Tibial nerve (tissue), 4 donors: ENCODE results near the gene KLHDC8B. TPM values are rescaled to one million over a fixed set of nuclear protein-coding genes. Genes with fewer than 3 reads are reported as not detected.
"Not testable (repeated sequence)": the region's sequence is repeated elsewhere in the genome, so short reads cannot be mapped to it uniquely, and the experiment has no call there.

Source experiments
- DNase-seq, 2 donors: peaks; one replicate each; pipeline ENCODE4 v3.0.0-alpha.2; 2019; ENCODE audit warnings: low spot score in 2 of 2
- H3K27ac ChIP-seq, 4 donors: fragments of 200-600 bp; sonication (generic) in 3 of 4; one replicate each; pipeline ENCODE4 v1.5.1; 2017 to 2019; ENCODE audit warnings: mild to moderate bottlenecking in 1 of 4
- H3K27me3 ChIP-seq, 2 donors: fragments of 200-600 bp; sonication (generic) in 1 of 2; one replicate each; pipeline versions ENCODE4 v1.5.1 to v1.6.0; 2017 to 2019
- H3K36me3 ChIP-seq, 3 donors: fragments of 200-600 bp; sonication (generic); one replicate each; pipeline ENCODE4 v1.5.1; 2018 to 2019
- H3K4me1 ChIP-seq, 4 donors: fragments of 200-600 bp; sonication (generic) in 3 of 4; one replicate each; pipeline ENCODE4 v1.5.1; 2017 to 2019
- H3K4me3 ChIP-seq, 4 donors: fragments of 200-600 bp; sonication (generic) in 3 of 4; one replicate each; pipeline ENCODE4 v1.5.1; 2017 to 2019; ENCODE audit warnings: mild to moderate bottlenecking in 1 of 4, moderate library complexity in 1 of 4
- H3K9me3 ChIP-seq, 4 donors: fragments of 200-600 bp; sonication (generic) in 3 of 4; one replicate each; pipeline ENCODE4 v1.5.1; 2017 to 2019
- CTCF ChIP-seq, 5 experiments: fragments of 200-600 bp in 3 of 5; fragments of 450-650 bp in 2 of 5; sonication (generic) in 3 of 5; IDR thresholded peaks; one replicate each; pipeline ENCODE4 v1.5.1; 2016 to 2019; ENCODE audit warnings: antibody characterized with exemption in 5 of 5, mild to moderate bottlenecking in 3 of 5, moderate library complexity in 2 of 5
- EP300 ChIP-seq, 2 donors: sonication (generic); formaldehyde crosslinking; IDR thresholded peaks; one replicate each; pipeline ENCODE4 v1.6.1; 2017; ENCODE audit warnings: antibody characterized with exemption in 2 of 2, mild to moderate bottlenecking in 1 of 2
- POLR2A ChIP-seq, 2 donors: fragments of 450-650 bp; IDR thresholded peaks; one replicate each; pipeline ENCODE4 v1.6.1; 2017; ENCODE audit warnings: antibody characterized with exemption in 2 of 2, mild to moderate bottlenecking in 2 of 2, moderate library complexity in 2 of 2
- WGBS, 2 donors: methylation state at CpG; one replicate each; pipeline ENCODE4 v1.1.5; 2018; 5-methylcytosine and 5-hydroxymethylcytosine counted together
- total RNA-seq, 4 donors: library from RNA; depleted of rRNA; stranded (reverse); fragments of >200 nt; gene quantifications; one replicate each; pipeline ENCODE4 v1.1.0, GENCODE V29; 2016

The KLHDC8B gene
- total RNA-seq, 4 donors from 2014 or later = 20.8 to 33.1 (median 29.7) TPM

GRCh38 chr3:49217688-49218470, 46.5 kb downstream of the KLHDC8B start:
- no peak for DNase-seq
- H3K4me1 ChIP-seq = peaks cover 0 to 7% (median 3%) of the 10 kb centered on the region in 4 donors

GRCh38 chr3:49218471-49218989, 47.1 kb downstream of the KLHDC8B start:
- DNase-seq = peak in 1 of 2 donors; percentile 31
- not testable (repeated sequence) for H3K4me3 ChIP-seq, H3K9me3 ChIP-seq, H3K4me1 ChIP-seq, H3K36me3 ChIP-seq, H3K27me3 ChIP-seq
- 33 to 38% methylated on average over 6 of the region's 6 CpGs for WGBS, 2 donors
- peak overlapping the region in 1 of 4 donors; percentile 39 for H3K27ac ChIP-seq
- peak in 1 of 2 donors; percentile 61 for TF ChIP-seq EP300 (IDR thresholded peaks at IDR 0.05)

More at GRCh38 chr3:49217688-49218470, 46.5 kb downstream of the KLHDC8B start:
- Histone ChIP-seq H3K4me3 (no peak overlapping the region), H3K27ac (peak overlapping the region in 2 of 4 donors; percentile 32 to 54), H3K9me3 (no peaks in the 10 kb centered on the region), H3K36me3 (no peaks in the 10 kb centered on the region), H3K27me3 (no peaks in the 10 kb centered on the region)
- 50 to 51% methylated on average over 7 of the region's 7 CpGs for WGBS, 2 donors
- TF ChIP-seq EP300 (IDR thresholded peaks at IDR 0.05) = no peak
- no peak for TF ChIP-seq CTCF (IDR thresholded peaks at IDR 0.05)
- no peak for TF ChIP-seq POLR2A (IDR thresholded peaks at IDR 0.05)

- Histone ChIP-seq H3K36me3 (no peaks in the 10 kb centered on the region), H3K27me3 (no peaks in the 10 kb centered on the region), H3K4me1 (peaks cover 0 to 7% (median 3%) of the 10 kb centered on the region in 4 donors), H3K9me3 (no peaks in the 10 kb centered on the region), H3K4me3 (no peak overlapping the region), H3K27ac (peak overlapping the region in 1 of 4 donors; percentile 39)
- DNase-seq = no peak
- WGBS, 2 donors = 89 to 98% methylated on average over 6 of the region's 6 CpGs
- TF ChIP-seq CTCF (IDR thresholded peaks at IDR 0.05) (no peak), EP300 (IDR thresholded peaks at IDR 0.05) (no peak), POLR2A (IDR thresholded peaks at IDR 0.05) (no peak)
These were observed 47.7 kb downstream of the KLHDC8B start for GRCh38 chr3:49219132-49219531.

- not testable (repeated sequence) for H3K27ac ChIP-seq, H3K9me3 ChIP-seq, H3K36me3 ChIP-seq, H3K4me3 ChIP-seq, H3K27me3 ChIP-seq, H3K4me1 ChIP-seq, DNase-seq
- 86 to 90% methylated on average over 6 of the region's 6 CpGs for WGBS, 2 donors
These were observed 49.7 kb downstream of the KLHDC8B start for GRCh38 chr3:49220985-49221563.

GRCh38 chr3:49222002-49222401, 50.6 kb downstream of the KLHDC8B start:
- Histone ChIP-seq H3K4me3 (no peak overlapping the region), H3K27ac (no peak overlapping the region), H3K27me3 (no peaks in the 10 kb centered on the region), H3K9me3 (peaks cover 0 to 5% (median 0%) of the 10 kb centered on the region in 4 donors), H3K36me3 (no peaks in the 10 kb centered on the region), H3K4me1 (peaks cover 0 to 7% (median 3%) of the 10 kb centered on the region in 4 donors)
- WGBS, 2 donors = 96% methylated on average over 3 of the region's 3 CpGs
- TF ChIP-seq POLR2A (IDR thresholded peaks at IDR 0.05) = no peak
- TF ChIP-seq EP300 (IDR thresholded peaks at IDR 0.05) = no peak
- no peak for TF ChIP-seq CTCF (IDR thresholded peaks at IDR 0.05)
- no peak for DNase-seq

Other genes with a start within 250 kb of the KLHDC8B start
- gene P4HTM, start 181.4 kb upstream of the KLHDC8B start, total RNA-seq = 10 to 100 TPM; 76.4 to 99.0 (median 88.8) TPM
- 100 to 1,000 TPM in 3 of 4 donors, 10 to 100 TPM in 1; 95.3 to 138 (median 117) TPM for gene WDR6, start 164.2 kb upstream of the KLHDC8B start, total RNA-seq
- 10 to 100 TPM; 35.7 to 48.6 (median 43.8) TPM for gene DALRD3, start 153.0 kb upstream of the KLHDC8B start, total RNA-seq
- gene NDUFAF3, start 149.5 kb upstream of the KLHDC8B start, total RNA-seq = 100 to 1,000 TPM; 116 to 122 (median 118) TPM
- gene IMPDH2, start 142.2 kb upstream of the KLHDC8B start, total RNA-seq = 100 to 1,000 TPM; 108 to 156 (median 128) TPM
- 10 to 100 TPM; 66.2 to 93.9 (median 82.6) TPM for gene QRICH1, start 77.5 kb upstream of the KLHDC8B start, total RNA-seq
- gene QARS1, start 66.8 kb upstream of the KLHDC8B start, total RNA-seq = 100 to 1,000 TPM; 137 to 227 (median 161) TPM
- 100 to 1,000 TPM in 1 of 4 donors, 10 to 100 TPM in 3; 72.3 to 113 (median 83.6) TPM for gene USP19, start 50.8 kb upstream of the KLHDC8B start, total RNA-seq
- gene LAMB2, start 38.5 kb upstream of the KLHDC8B start, total RNA-seq = 100 to 1,000 TPM; 589 to 844 (median 649) TPM
- 10 to 100 TPM; 30.4 to 38.3 (median 36.3) TPM for gene CCDC71, start 5.3 kb upstream of the KLHDC8B start, total RNA-seq
- 1 to 10 TPM; 2.6 to 3.3 (median 3.0) TPM for gene C3orf62, start 105.6 kb downstream of the KLHDC8B start, total RNA-seq
- 10 to 100 TPM; 33.7 to 49.8 (median 46.0) TPM for gene USP4, start 168.5 kb downstream of the KLHDC8B start, total RNA-seq
- 100 to 1,000 TPM; 217 to 359 (median 310) TPM for gene GPX1, start 186.8 kb downstream of the KLHDC8B start, total RNA-seq
- 100 to 1,000 TPM; 532 to 825 (median 698) TPM for gene RHOA, start 240.4 kb downstream of the KLHDC8B start, total RNA-seq
- gene TCTA, start 240.8 kb downstream of the KLHDC8B start, total RNA-seq = 10 to 100 TPM; 24.6 to 52.9 (median 30.1) TPM